HUES48 (cell line): Measurements from ENCODE around the gene CGNL1.

Experiments
- H3K27ac ChIP-seq: one replicate; pipeline ENCODE4 v1.7.0; 2013; ENCODE audit warnings: low read depth, low read length, inconsistent platforms
- H3K27me3 ChIP-seq: 2 replicates; pipeline ENCODE4 v1.6.1; 2013; ENCODE audit warnings: mild to moderate bottlenecking, low read length; ENCODE audit not compliant: control insufficient read depth, insufficient read depth
- H3K36me3 ChIP-seq: 2 replicates; pipeline ENCODE4 v1.6.1; 2013; ENCODE audit warnings: low read length; ENCODE audit not compliant: control insufficient read depth, insufficient read depth
- H3K4me1 ChIP-seq: 2 replicates; pipeline ENCODE4 v1.6.1; 2013; ENCODE audit warnings: mild to moderate bottlenecking, low read length; ENCODE audit not compliant: control insufficient read depth, insufficient read depth
- H3K4me3 ChIP-seq: 2 replicates; pipeline ENCODE4 v1.5.1; 2013; ENCODE audit warnings: mild to moderate bottlenecking, low read depth, low read length
- H3K9ac ChIP-seq: 2 replicates; pipeline ENCODE4 v1.6.1; 2013; ENCODE audit warnings: mild to moderate bottlenecking, low read depth, low read length, moderate library complexity
- H3K9me3 ChIP-seq: 2 replicates; pipeline ENCODE4 v1.6.1; 2013; ENCODE audit warnings: low read length; ENCODE audit not compliant: control insufficient read depth, insufficient read depth

Gene CGNL1

GRCh38 chr15:57423599-57424140, 47.4 kb downstream of the CGNL1 start:
- no peaks in the 10 kb centered on the region for H3K9me3 ChIP-seq
- H3K9ac ChIP-seq = no peak overlapping the region
- H3K4me1 ChIP-seq = peaks cover 20% of the 10 kb centered on the region
- no peak overlapping the region for H3K4me3 ChIP-seq
- no peaks in the 10 kb centered on the region for H3K27me3 ChIP-seq
- H3K36me3 ChIP-seq = no peaks in the 10 kb centered on the region
- H3K27ac ChIP-seq = no peak overlapping the region

- peaks cover 20% of the 10 kb centered on the region for H3K4me1 ChIP-seq
- no peaks in the 10 kb centered on the region for H3K9me3 ChIP-seq
- H3K36me3 ChIP-seq = no peaks in the 10 kb centered on the region
- H3K9ac ChIP-seq = no peak overlapping the region
- H3K27me3 ChIP-seq = no peaks in the 10 kb centered on the region
- no peak overlapping the region for H3K4me3 ChIP-seq
- no peak overlapping the region for H3K27ac ChIP-seq
These were observed 48.5 kb downstream of the CGNL1 start for GRCh38 chr15:57424628-57425405.

DNA sequence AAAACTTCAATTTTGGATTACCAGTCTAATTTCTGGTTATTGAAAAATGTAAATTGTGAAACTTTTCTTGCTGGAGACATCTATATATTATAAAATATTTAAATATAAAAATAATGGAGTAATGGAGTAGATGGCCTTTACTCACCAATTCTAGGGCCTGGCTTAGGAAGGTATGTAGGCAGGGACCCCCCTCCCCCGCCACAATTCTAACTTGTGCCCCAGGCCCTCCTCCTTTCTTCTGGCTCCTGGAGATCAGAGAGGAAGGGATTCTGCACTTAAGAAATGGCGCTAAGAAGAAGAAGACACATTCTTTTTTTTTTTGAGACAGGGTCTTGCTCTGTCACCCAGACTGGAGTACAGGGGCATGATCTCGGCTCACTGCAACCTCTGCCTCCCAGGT, 49.5 kb downstream of the CGNL1 start:
- H3K36me3 ChIP-seq = no peaks in the 10 kb centered on the region
- no peak overlapping the region for H3K4me3 ChIP-seq
- no peak overlapping the region for H3K27ac ChIP-seq
- H3K27me3 ChIP-seq = no peaks in the 10 kb centered on the region
- H3K9me3 ChIP-seq = no peaks in the 10 kb centered on the region
- peaks cover 21% of the 10 kb centered on the region for H3K4me1 ChIP-seq
- no peak overlapping the region for H3K9ac ChIP-seq

GRCh38 chr15:57427367-57427821, 51.1 kb downstream of the CGNL1 start:
- Histone ChIP-seq H3K9ac (no peak overlapping the region), H3K9me3 (no peaks in the 10 kb centered on the region), H3K36me3 (no peaks in the 10 kb centered on the region), H3K27me3 (no peaks in the 10 kb centered on the region), H3K4me3 (no peak overlapping the region; the same call in 1 of the 2 replicates), H3K4me1 (peaks cover 36% of the 10 kb centered on the region), H3K27ac (peak overlapping the region; percentile 37)

GRCh38 chr15:57432141-57432741, 55.9 kb downstream of the CGNL1 start:
- Histone ChIP-seq H3K9me3 (no peaks in the 10 kb centered on the region), H3K27ac (no peak overlapping the region), H3K27me3 (no peaks in the 10 kb centered on the region), H3K36me3 (no peaks in the 10 kb centered on the region), H3K4me3 (no peak overlapping the region), H3K9ac (no peak overlapping the region), H3K4me1 (peaks cover 30% of the 10 kb centered on the region)

DNA sequence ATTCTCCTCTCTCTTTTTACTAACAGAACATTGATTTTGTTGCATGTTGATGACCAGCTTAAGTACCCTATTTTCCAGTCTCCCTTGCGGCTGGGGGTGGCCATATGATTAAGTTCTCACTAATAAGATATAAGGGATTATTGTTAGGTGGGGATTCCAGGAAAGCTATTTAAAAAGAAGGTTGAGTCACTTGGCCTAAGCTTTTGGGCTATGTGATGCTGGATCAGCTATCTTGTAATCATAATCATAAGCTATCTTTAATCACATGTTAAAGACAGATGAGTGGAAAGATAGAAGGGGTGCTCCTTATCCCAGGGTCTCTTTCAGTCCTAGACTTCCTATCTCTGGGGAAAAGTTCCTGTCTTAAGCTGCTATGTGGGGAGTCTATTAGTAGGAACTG, 59.9 kb downstream of the CGNL1 start:
- Histone ChIP-seq H3K36me3 (peaks cover 11% of the 10 kb centered on the region), H3K9me3 (no peaks in the 10 kb centered on the region), H3K9ac (no peak overlapping the region), H3K4me1 (peaks cover 16% of the 10 kb centered on the region), H3K27ac (no peak overlapping the region), H3K4me3 (no peak overlapping the region), H3K27me3 (no peaks in the 10 kb centered on the region)

DNA sequence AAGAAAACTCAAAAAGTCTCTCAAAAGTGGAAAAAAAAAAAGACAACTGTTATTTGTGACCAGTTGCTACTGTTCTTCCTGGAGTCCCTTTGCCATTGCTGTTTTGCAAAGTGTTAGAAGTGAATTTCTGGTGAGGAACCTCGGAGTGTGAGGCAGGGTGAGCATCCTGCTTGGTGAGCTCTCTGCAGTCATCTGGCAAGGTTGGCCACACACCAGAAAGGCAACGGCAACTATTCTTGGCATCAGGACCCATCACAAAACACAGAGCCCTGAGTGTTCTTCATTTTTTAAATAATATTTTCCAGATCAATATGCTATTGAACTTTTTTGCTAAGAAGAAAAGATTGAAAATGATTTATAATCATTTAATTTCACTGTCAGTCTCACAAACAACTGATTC, 60.7 kb downstream of the CGNL1 start:
- no peak overlapping the region for H3K27ac ChIP-seq
- no peak overlapping the region for H3K9ac ChIP-seq
- H3K4me1 ChIP-seq = peaks cover 9% of the 10 kb centered on the region
- peaks cover 17% of the 10 kb centered on the region for H3K36me3 ChIP-seq
- no peak overlapping the region for H3K4me3 ChIP-seq
- no peaks in the 10 kb centered on the region for H3K27me3 ChIP-seq
- H3K9me3 ChIP-seq = no peaks in the 10 kb centered on the region

DNA sequence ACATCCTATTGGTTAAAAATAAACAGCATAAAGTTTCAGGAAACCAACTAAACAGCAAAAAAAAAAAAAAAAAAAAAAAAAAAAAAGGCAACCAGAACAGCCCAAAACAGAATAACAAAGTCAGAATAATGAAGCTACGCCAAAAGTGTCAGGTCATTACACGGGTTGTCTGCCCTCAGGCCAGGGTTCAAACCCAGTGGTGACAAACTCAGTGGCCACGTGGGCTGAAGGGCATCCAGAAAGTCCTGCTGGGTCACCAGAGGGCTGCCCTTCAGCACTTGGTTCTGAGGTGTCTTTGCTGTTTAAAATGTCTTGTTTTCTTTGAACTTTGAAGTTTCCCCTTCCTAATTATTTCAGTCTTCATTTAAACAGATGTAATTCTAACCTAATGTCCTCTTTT, 61.3 kb downstream of the CGNL1 start:
- Histone ChIP-seq H3K27me3 (no peaks in the 10 kb centered on the region), H3K4me1 (peaks cover 3% of the 10 kb centered on the region), H3K9me3 (no peaks in the 10 kb centered on the region), H3K4me3 (no peak overlapping the region), H3K36me3 (peaks cover 23% of the 10 kb centered on the region), H3K27ac (no peak overlapping the region), H3K9ac (no peak overlapping the region)

DNA sequence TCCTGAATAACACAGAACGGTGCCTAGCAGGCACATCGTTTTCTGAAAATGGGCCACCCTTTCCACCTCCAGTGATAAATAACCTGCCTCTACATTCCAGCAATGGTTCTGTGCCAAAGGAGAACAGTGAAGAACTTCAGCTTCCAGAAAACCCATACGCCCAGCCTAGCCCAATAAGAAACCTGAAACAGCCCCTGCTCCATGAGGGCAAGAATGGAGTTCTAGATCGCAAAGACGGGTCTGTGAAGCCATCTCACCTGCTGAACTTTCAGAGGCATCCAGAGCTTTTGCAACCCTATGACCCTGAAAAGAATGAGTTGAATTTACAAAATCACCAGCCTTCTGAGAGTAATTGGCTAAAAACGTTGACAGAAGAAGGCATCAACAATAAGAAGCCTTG, 61.9 kb downstream of the CGNL1 start:
- H3K27ac ChIP-seq = no peak overlapping the region
- H3K36me3 ChIP-seq = peaks cover 29% of the 10 kb centered on the region

DNA sequence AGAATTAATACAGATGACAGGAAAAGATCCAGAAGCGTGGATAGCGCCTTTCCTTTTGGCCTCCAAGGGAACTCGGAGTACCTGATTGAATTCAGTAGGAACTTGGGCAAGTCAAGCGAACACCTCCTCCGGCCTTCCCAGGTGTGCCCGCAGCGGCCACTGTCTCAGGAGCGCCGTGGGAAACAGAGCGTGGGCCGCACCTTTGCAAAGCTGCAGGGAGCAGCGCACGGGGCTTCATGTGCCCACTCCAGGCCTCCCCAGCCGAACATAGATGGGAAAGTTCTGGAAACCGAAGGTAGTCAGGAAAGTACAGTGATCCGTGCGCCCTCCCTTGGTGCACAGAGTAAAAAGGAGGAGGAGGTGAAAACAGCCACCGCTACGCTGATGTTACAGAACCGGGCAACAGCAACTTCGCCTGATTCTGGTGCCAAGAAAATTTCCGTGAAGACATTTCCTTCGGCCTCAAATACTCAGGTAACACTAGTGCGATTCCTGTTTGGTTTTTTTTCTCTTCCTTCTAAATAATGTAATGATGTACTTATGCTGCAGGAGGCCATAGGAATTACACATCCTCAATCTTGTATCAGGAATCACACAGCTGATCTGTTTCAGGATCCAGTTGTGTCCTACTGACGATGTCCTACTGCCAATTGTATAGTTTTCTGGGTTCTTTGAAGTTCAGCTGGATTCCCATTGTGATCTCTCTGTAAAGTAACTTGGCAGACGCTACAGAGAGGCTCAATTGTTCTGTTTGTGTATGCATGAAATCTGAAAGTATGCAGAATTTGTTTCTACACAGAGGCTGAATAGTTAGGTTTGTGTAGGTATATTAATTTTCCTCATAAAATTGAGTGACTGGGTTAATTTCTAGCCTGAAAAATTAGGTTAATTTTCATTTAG, 63.1 kb downstream of the CGNL1 start:
- Histone ChIP-seq H3K27me3 (no peaks in the 10 kb centered on the region), H3K4me1 (peaks cover 3% of the 10 kb centered on the region), H3K36me3 (peaks cover 41% of the 10 kb centered on the region), H3K9ac (no peak overlapping the region), H3K4me3 (no peak overlapping the region), H3K9me3 (no peaks in the 10 kb centered on the region), H3K27ac (no peak overlapping the region)

More for the DNA sequence above, 61.9 kb downstream of the CGNL1 start:
- H3K4me3 ChIP-seq = no peak overlapping the region
- no peaks in the 10 kb centered on the region for H3K9me3 ChIP-seq
- H3K9ac ChIP-seq = no peak overlapping the region
- H3K4me1 ChIP-seq = peaks cover 3% of the 10 kb centered on the region
- no peaks in the 10 kb centered on the region for H3K27me3 ChIP-seq
